Ovary (tissue), 9 donors: ENCODE results near the gene CA7. TPM values are rescaled to one million over a fixed set of nuclear protein-coding genes. Genes with fewer than 3 reads are reported as not detected.
A peak's percentile ranks its signal among the peaks of the same experiment; 100 is the strongest.

Experiments
- DNase-seq, 5 donors: peaks; one replicate each; pipeline ENCODE4 v3.0.0-alpha.2; 2019 to 2020
- H3K27ac ChIP-seq, 2 donors: fragments of 200-600 bp; one replicate each; pipeline versions ENCODE4 v1.5.1 to v1.8.0; 2019 to 2022
- H3K27me3 ChIP-seq: fragments of 200-600 bp; one replicate; pipeline ENCODE4 v1.8.0; 2022
- H3K36me3 ChIP-seq: fragments of 200-600 bp; sonication (generic); one replicate; pipeline ENCODE4 v1.5.1; 2019
- H3K4me1 ChIP-seq: one replicate; pipeline ENCODE4 v1.8.1; 2013; ENCODE audit warnings: mild to moderate bottlenecking, moderate library complexity; ENCODE audit not compliant: insufficient read depth
- H3K4me3 ChIP-seq: fragments of 200-600 bp; sonication (generic); one replicate; pipeline ENCODE4 v1.5.1; 2017
- H3K9me3 ChIP-seq, 2 donors: fragments of 200-600 bp in 1 of 2; sonication (generic) in 1 of 2; one replicate each; pipeline versions ENCODE4 v1.5.1 to v1.8.1; 2013 to 2019; ENCODE audit warnings: mild to moderate bottlenecking in 1 of 2, moderate library complexity in 1 of 2
- EP300 ChIP-seq: sonication (generic); formaldehyde crosslinking; IDR thresholded peaks from one replicate; pipeline ENCODE4 v1.6.1; 2017; ENCODE audit warnings: antibody characterized with exemption
- POLR2A ChIP-seq: fragments of 450-650 bp; IDR thresholded peaks from one replicate; pipeline ENCODE4 v1.6.1; 2017; ENCODE audit warnings: antibody characterized with exemption, mild to moderate bottlenecking, moderate library complexity
- WGBS, 3 donors: extraction: QIAGEN DNeasy Blood & Tissue Kit in 1 of 3; methylation state at CpG; one replicate each; pipeline versions ENCODE4 v1.1.5 to v1.1.7; 2013 to 2017; 5-methylcytosine and 5-hydroxymethylcytosine counted together
- intact Hi-C, 4 donors: fragments of 100-400 bp; cut with DNase I; formaldehyde crosslinking; loops; one replicate each; pipeline versions ENCODE4 v1.11.0 to v1.15.1; 2022 to 2023
- polyA plus RNA-seq, 2 donors: library from polyadenylated mRNA; stranded (reverse); fragments of 200-250 nt in 1 of 2; fragments of 350-450 nt in 1 of 2; fragmentation: Illumina TruSeq in 1 of 2; extraction: RNeasy Lipid Tissue Mini Kit (QIAGEN cat#74804) in 1 of 2; gene quantifications; one replicate each; pipeline ENCODE4 v1.2.3, GENCODE V29; 2013 to 2014
- total RNA-seq, 7 donors: library from RNA; depleted of rRNA in 2 of 7; stranded (reverse); fragments of >200 nt in 2 of 7; fragmentation: NEBNext Ultra II Directional in 3 of 7; extraction: Animal tissue kit (Norgen Biotek cat#: 25700) in 3 of 7; gene quantifications; one replicate each; pipeline versions ENCODE4 v1.1.0 to v1.2.4, GENCODE V29; 2016 to 2023
- TF ChIP-seq, protein P1 (sequence below), 3 donors: fragments of 450-650 bp in 2 of 3; fragments of 200-600 bp in 1 of 3; IDR thresholded peaks; one replicate each; pipeline versions ENCODE4 v1.5.1 to v1.8.0; 2016 to 2022; ENCODE audit warnings: antibody characterized with exemption in 3 of 3, mild to moderate bottlenecking in 1 of 3
- donor health status: DM: no; HTN: no; CAD: no; lungs with moderate emphysema.
- donor health status: DM: no; HTN: no; CAD: no.
- donor health status: Bipolar disorder and iron deficiency.
- donor health status: DM: yes; HTN: yes; CAD: no.
- donor health status: DM: no; HTN: no; CAD: no.
- donor health status: DM: yes; HTN: yes; CAD: no.

Gene CA7
- total and polyA plus RNA-seq, 9 donors: not detected

DNA sequence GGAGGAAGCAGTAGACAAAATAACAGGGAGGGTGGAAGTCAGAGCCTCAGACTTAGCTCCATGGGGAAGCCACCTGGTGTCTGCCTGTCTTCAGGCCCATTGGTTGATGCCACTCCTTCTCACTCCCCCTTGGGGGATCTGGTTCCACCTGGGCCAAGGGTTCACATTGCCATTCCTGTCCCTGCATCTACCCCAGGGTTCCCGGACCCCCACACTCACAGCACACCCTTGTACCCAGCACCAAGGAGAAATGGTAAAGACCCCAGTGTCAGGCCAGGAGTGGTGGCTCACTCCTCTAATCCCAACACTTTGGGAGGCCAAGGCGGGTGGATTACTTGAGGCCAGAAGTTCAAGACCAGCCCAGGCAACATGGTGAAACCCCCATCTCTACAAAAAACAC is 1.0 kb upstream of the CA7 start:
- intact Hi-C loops: no loop called here
- 92 to 96% (median 93%) methylated on average over 2 of the region's 2 CpGs for WGBS, 3 donors
- DNase-seq: peak in 1 of 5 donors; percentile 1

DNA sequence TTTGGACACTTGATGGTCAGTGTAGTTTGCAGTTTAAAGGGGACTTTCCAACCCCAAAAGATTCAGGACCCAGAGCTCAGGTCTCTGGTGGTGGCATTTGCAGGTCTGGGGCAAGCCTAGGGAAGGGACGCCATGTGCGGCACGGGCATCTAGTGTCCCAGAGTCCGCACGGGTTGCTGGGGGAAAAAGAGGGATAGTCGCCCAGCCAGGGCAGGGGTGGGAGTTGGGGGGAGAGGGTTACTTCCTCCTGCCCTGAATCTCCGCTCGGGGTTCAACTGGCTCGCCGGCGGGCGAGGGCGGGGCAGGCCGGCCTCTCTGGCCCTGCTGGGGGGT is 239 bp upstream of the CA7 start:
- WGBS, 3 donors: 12 to 16% (median 14%) methylated on average over 10 to 14 of the region's 14 CpGs
- DNase-seq: peak in 1 of 5 donors; percentile 10

More for the DNA sequence above, 1.0 kb upstream of the CA7 start:
- no peak overlapping the region for H3K27ac ChIP-seq
- TF ChIP-seq POLR2A (no peak), EP300 (no peak)
- TF ChIP-seq, protein P1, sequence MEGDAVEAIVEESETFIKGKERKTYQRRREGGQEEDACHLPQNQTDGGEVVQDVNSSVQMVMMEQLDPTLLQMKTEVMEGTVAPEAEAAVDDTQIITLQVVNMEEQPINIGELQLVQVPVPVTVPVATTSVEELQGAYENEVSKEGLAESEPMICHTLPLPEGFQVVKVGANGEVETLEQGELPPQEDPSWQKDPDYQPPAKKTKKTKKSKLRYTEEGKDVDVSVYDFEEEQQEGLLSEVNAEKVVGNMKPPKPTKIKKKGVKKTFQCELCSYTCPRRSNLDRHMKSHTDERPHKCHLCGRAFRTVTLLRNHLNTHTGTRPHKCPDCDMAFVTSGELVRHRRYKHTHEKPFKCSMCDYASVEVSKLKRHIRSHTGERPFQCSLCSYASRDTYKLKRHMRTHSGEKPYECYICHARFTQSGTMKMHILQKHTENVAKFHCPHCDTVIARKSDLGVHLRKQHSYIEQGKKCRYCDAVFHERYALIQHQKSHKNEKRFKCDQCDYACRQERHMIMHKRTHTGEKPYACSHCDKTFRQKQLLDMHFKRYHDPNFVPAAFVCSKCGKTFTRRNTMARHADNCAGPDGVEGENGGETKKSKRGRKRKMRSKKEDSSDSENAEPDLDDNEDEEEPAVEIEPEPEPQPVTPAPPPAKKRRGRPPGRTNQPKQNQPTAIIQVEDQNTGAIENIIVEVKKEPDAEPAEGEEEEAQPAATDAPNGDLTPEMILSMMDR (IDR thresholded peaks at IDR 0.05): no peak
- no peaks in the 10 kb centered on the region for H3K9me3 ChIP-seq
- H3K4me1 ChIP-seq: peaks cover 7% of the 10 kb centered on the region
- H3K27me3 ChIP-seq: no peaks in the 10 kb centered on the region
- H3K4me3 ChIP-seq: no peak overlapping the region
- no peaks in the 10 kb centered on the region for H3K36me3 ChIP-seq

DNA sequence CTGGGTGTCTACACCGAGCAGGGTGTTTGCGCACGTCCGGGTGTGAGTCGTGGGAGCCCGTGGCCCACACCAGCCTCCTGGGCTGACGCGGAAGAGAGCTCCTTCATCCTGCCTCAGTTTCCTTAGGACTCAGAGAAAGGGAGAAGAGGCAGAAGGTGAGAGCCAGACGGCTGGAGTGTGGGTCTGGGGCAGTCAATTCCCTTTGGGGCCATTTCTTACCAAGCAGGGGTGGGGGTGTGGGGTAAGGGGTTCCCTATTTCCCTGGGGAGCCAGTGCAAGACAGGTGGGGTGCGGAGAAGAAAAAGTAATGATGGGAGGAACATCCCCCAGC is 831 bp downstream of the CA7 start:
- Histone ChIP-seq H3K27ac (no peak overlapping the region), H3K9me3 (no peaks in the 10 kb centered on the region), H3K27me3 (no peaks in the 10 kb centered on the region), H3K4me1 (peaks cover 7% of the 10 kb centered on the region), H3K4me3 (no peak overlapping the region), H3K36me3 (no peaks in the 10 kb centered on the region)
- WGBS, 3 donors: 10 to 12% (median 11%) methylated on average over 10 of the region's 10 CpGs
- peak in 1 of 5 donors; percentile 4 for DNase-seq
- intact Hi-C loops: no loop called here
- TF ChIP-seq, protein P1 (IDR thresholded peaks at IDR 0.05): no peak
- TF ChIP-seq EP300 (no peak), POLR2A (no peak)

More for the DNA sequence above, 239 bp upstream of the CA7 start:
- intact Hi-C loops: no loop called here
- no peaks in the 10 kb centered on the region for H3K36me3 ChIP-seq
- H3K9me3 ChIP-seq: no peaks in the 10 kb centered on the region
- no peak overlapping the region for H3K4me3 ChIP-seq
- no peak overlapping the region for H3K27ac ChIP-seq
- H3K4me1 ChIP-seq: peaks cover 7% of the 10 kb centered on the region
- H3K27me3 ChIP-seq: no peaks in the 10 kb centered on the region
- TF ChIP-seq, protein P1 (IDR thresholded peaks at IDR 0.05): no peak
- no peak for TF ChIP-seq POLR2A

DNA sequence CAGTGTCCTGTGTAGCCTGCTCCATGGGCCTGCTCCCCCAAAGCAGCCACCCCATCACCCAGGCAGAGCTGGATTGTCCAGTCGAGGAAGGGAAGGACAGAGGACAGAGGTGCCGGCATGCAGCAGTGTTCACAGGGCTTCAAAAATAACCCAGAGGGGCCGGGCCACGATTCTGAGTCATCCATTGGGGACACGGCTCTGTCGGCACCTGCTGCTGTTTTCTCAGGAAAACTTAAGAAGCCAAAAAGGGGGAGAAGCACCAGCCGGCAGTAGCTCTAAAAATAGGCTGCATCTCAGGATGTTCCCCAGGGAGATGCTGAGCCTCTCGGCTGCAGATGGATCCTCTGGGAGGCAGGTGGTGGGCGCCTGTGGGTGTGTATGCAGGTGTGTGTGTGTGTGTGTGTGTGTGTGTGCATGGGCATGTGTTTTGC is 1.6 kb downstream of the CA7 start:
- intact Hi-C loops: no loop called here
- H3K27me3 ChIP-seq: no peaks in the 10 kb centered on the region
- WGBS, 3 donors: 37 to 47% (median 44%) methylated on average over 9 of the region's 9 CpGs
- H3K4me1 ChIP-seq: peaks cover 7% of the 10 kb centered on the region
- no peak overlapping the region for H3K27ac ChIP-seq
- DNase-seq: peak in 1 of 5 donors; percentile 7
- TF ChIP-seq EP300 (no peak), POLR2A (no peak)
- TF ChIP-seq, protein P1 (IDR thresholded peaks at IDR 0.05): no peak
- H3K9me3 ChIP-seq: no peaks in the 10 kb centered on the region
- H3K36me3 ChIP-seq: no peaks in the 10 kb centered on the region
- H3K4me3 ChIP-seq: no peak overlapping the region

DNA sequence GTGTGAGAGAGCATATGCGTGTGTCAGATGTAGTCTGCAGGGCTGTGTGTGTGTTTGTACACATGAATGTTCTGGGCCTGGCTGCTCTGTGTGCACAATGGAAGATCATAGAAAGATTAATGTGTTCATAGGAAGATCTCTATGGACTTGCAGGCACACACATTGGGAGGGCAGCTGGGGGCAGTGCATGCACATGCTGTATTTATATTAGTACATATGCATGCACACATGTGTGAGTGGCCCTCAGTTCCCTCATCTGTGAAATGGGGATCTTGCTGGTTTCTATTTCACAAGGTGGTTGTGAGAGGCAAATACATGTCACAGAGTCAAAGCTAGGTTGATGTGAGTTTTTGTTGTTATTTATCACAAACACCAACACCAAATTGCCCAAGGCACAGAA is 2.1 kb downstream of the CA7 start:
- Histone ChIP-seq H3K36me3 (no peaks in the 10 kb centered on the region), H3K27me3 (no peaks in the 10 kb centered on the region), H3K4me3 (no peak overlapping the region), H3K27ac (no peak overlapping the region), H3K4me1 (peaks cover 7% of the 10 kb centered on the region), H3K9me3 (no peaks in the 10 kb centered on the region)
- DNase-seq: peak in 1 of 5 donors; percentile 1
- no peak for TF ChIP-seq EP300
- TF ChIP-seq, protein P1 (IDR thresholded peaks at IDR 0.05): no peak
- TF ChIP-seq POLR2A: no peak
- intact Hi-C loops: no loop called here
- 87 to 96% (median 91%) methylated on average over 1 of the region's 1 CpG for WGBS, 3 donors
